HEK293T (cell line): ENCODE measurements around the gene DCBLD2.

Experiments
- BHLHE40 ChIP-seq: fragments of 450-650 bp; IDR thresholded peaks from 2 replicates; pipeline ENCODE4 v1.6.1; 2016; ENCODE audit warnings: mild to moderate bottlenecking, moderate library complexity, borderline replicate concordance
- FOXA1 ChIP-seq: fragments of 450-650 bp; IDR thresholded peaks from 2 replicates; pipeline ENCODE4 v1.6.1; 2016; ENCODE audit warnings: mild to moderate bottlenecking
- FOXM1 ChIP-seq: fragments of 450-650 bp; IDR thresholded peaks from 2 replicates; pipeline ENCODE4 v1.6.1; 2017; ENCODE audit warnings: mild to moderate bottlenecking, borderline replicate concordance
- SP1 ChIP-seq: fragments of 450-650 bp; IDR thresholded peaks from 2 replicates; pipeline ENCODE4 v1.6.1; 2017
- TARDBP ChIP-seq: fragments of 450-650 bp; IDR thresholded peaks from 2 replicates; pipeline ENCODE4 v1.6.1; 2016

GRCh38 chr3:98906230-98906629 is 4.7 kb upstream of the DCBLD2 start:
- TF ChIP-seq TARDBP, result no peak
- TF ChIP-seq FOXM1, result no peak
- no peak for TF ChIP-seq SP1
- TF ChIP-seq FOXA1, result no peak
- no peak for TF ChIP-seq BHLHE40
